SK-N-SH (cell line): ENCODE measurements around the gene MYPN. TPM values are rescaled to one million over a fixed set of nuclear protein-coding genes. Genes with fewer than 3 reads are reported as not detected.

ENCODE experiments used
- CTCF ChIA-PET: fragments of 300-600, 350-600 bp; formaldehyde crosslinking; extraction: SDS; loops from one replicate; lab custom pipeline; 2021; lab: Yijun Ruan, JAX
- POLR2A ChIA-PET: fragments of 350-600 bp; sonication (Branson Sonifier 250); formaldehyde crosslinking; extraction: SDS; loops from one replicate; lab custom pipeline; 2020; ENCODE audit warnings: antibody characterized with exemption, inconsistent platforms; lab: Yijun Ruan, JAX
- DNase-seq: peaks from one replicate; pipeline ENCODE4 v3.0.0; 2012
- H2AFZ ChIP-seq: fragments of 200-600 bp; sonication (generic); 2 replicates; pipeline ENCODE4 v1.8.1; 2016; ENCODE audit warnings: antibody characterized with exemption, mild to moderate bottlenecking, low read depth
- H3F3A ChIP-seq: fragments of 200-600 bp; sonication (generic); replicated peaks from 2 replicates; pipeline ENCODE3; 2016; ENCODE audit warnings: antibody characterized with exemption, mild to moderate bottlenecking; ENCODE audit not compliant: insufficient read depth
- H3K27ac ChIP-seq, 2 experiments: fragments of 200-500 bp in 1 of 2; fragments of 200-600 bp in 1 of 2; sonication (Bioruptor generic) in 1 of 2; sonication (generic), shearing (Covaris generic) in 1 of 2; 2 replicates each; pipeline versions ENCODE4 v1.5.1 to v1.6.1; 2014 to 2016; ENCODE audit warnings: low read depth in 2 of 2, inconsistent platforms in 1 of 2, low read length in 1 of 2, mild to moderate bottlenecking in 1 of 2, mixed read lengths in 1 of 2
- H3K27me3 ChIP-seq: fragments of 200-600 bp; sonication (generic), shearing (Covaris generic); 2 replicates; pipeline ENCODE4 v1.6.1; 2016; ENCODE audit warnings: mixed run types; ENCODE audit not compliant: insufficient read depth
- H3K36me3 ChIP-seq, 2 experiments: fragments of 200-500 bp in 1 of 2; fragments of 200-600 bp in 1 of 2; sonication (Bioruptor generic) in 1 of 2; sonication (generic) in 1 of 2; replicated peaks in 1 of 2; 2 replicates each; pipeline versions ENCODE3 to v1.5.1; 2014 to 2016; ENCODE audit warnings: low read length in 1 of 2, mild to moderate bottlenecking in 1 of 2; ENCODE audit not compliant: insufficient read depth in 2 of 2, control insufficient read depth in 1 of 2
- H3K4me1 ChIP-seq, 2 experiments: fragments of 200-500 bp in 1 of 2; fragments of 200-600 bp in 1 of 2; sonication (Bioruptor generic) in 1 of 2; sonication (generic), shearing (Covaris generic) in 1 of 2; 2 replicates each; pipeline versions ENCODE4 v1.5.1 to v1.6.1; 2014 to 2016; ENCODE audit warnings: low read depth in 1 of 2, low read length in 1 of 2, mixed run types in 1 of 2; ENCODE audit not compliant: insufficient read depth in 2 of 2, control insufficient read depth in 1 of 2
- H3K4me2 ChIP-seq: fragments of 200-600 bp; sonication (generic), shearing (Covaris generic); 2 replicates; pipeline ENCODE4 v1.6.1; 2017; ENCODE audit warnings: mixed run types
- H3K4me3 ChIP-seq, 2 experiments: fragments of 200-500 bp in 1 of 2; fragments of 200-600 bp in 1 of 2; sonication (Bioruptor generic) in 1 of 2; sonication (generic), shearing (Covaris generic) in 1 of 2; 2 replicates each; pipeline versions ENCODE4 v1.5.1 to v1.8.1; 2014 to 2016; ENCODE audit warnings: low read depth in 2 of 2, inconsistent platforms in 1 of 2, low read length in 1 of 2, mild to moderate bottlenecking in 1 of 2, mixed read lengths in 1 of 2, moderate library complexity in 1 of 2
- H3K79me2 ChIP-seq: fragments of 200-600 bp; sonication (generic); 2 replicates; pipeline ENCODE4 v1.8.1; 2017; ENCODE audit warnings: mild to moderate bottlenecking; ENCODE audit not compliant: insufficient read depth
- H3K9ac ChIP-seq: fragments of 200-600 bp; sonication (generic); 2 replicates; pipeline ENCODE4 v1.6.1; 2017; ENCODE audit warnings: mixed run types
- H3K9me2 ChIP-seq: fragments of 200-600 bp; sonication (generic); 2 replicates; pipeline ENCODE4 v1.6.1; 2017; ENCODE audit warnings: mixed run types
- H3K9me3 ChIP-seq: fragments of 200-600 bp; sonication (generic); 2 replicates; pipeline ENCODE4 v1.6.1; 2017; ENCODE audit warnings: mixed run types, mild to moderate bottlenecking, moderate library complexity
- H4K20me1 ChIP-seq: fragments of 200-600 bp; sonication (generic); 2 replicates; pipeline ENCODE4 v1.6.1; 2017; ENCODE audit warnings: mild to moderate bottlenecking, mixed run types; ENCODE audit not compliant: insufficient read depth
- CHD2 ChIP-seq: fragments of 150-350 bp; IDR thresholded peaks from 2 replicates; pipeline ENCODE4 v1.6.1; 2018; ENCODE audit warnings: low read length; ENCODE audit not compliant: partially characterized antibody
- CTCF ChIP-seq: fragments of 200-600 bp; sonication (generic); IDR thresholded peaks from 2 replicates; pipeline ENCODE4 v1.6.1; 2017; ENCODE audit warnings: antibody characterized with exemption, mild to moderate bottlenecking, moderate library complexity
- ELF1 ChIP-seq: IDR thresholded peaks from 2 replicates; pipeline ENCODE4 v1.4.0; 2012
- FOXM1 ChIP-seq: IDR thresholded peaks from 2 replicates; pipeline ENCODE4 v1.4.0; 2012; ENCODE audit warnings: low read depth, mild to moderate bottlenecking
- GABPA ChIP-seq: IDR thresholded peaks from 2 replicates; pipeline ENCODE4 v1.4.0; 2012; ENCODE audit warnings: low read depth, mild to moderate bottlenecking
- MAX ChIP-seq: IDR thresholded peaks from 2 replicates; pipeline ENCODE4 v1.4.0; 2012; ENCODE audit warnings: low read depth
- MEF2A ChIP-seq: IDR thresholded peaks from 2 replicates; pipeline ENCODE4 v1.4.0; 2012; ENCODE audit warnings: low read depth, borderline replicate concordance
- MXI1 ChIP-seq: IDR thresholded peaks from 2 replicates; pipeline ENCODE4 v1.6.1; 2012; ENCODE audit warnings: mild to moderate bottlenecking, low read depth, low read length, improper control_type of control experiment
- RAD21 ChIP-seq: IDR thresholded peaks from 2 replicates; pipeline ENCODE4 v1.6.1; 2012; ENCODE audit warnings: mild to moderate bottlenecking, low read length
- RCOR1 ChIP-seq: fragments of 150-350 bp; IDR thresholded peaks from 2 replicates; pipeline ENCODE4 v1.6.1; 2017; ENCODE audit warnings: antibody characterized with exemption, low read length
- TEAD4 ChIP-seq: IDR thresholded peaks from 2 replicates; pipeline ENCODE4 v1.4.0; 2012; ENCODE audit warnings: mild to moderate bottlenecking, borderline replicate concordance; ENCODE audit not compliant: insufficient read depth
- USF1 ChIP-seq: IDR thresholded peaks from 2 replicates; pipeline ENCODE4 v1.4.0; 2012; ENCODE audit warnings: low read depth, borderline replicate concordance
- YY1 ChIP-seq: IDR thresholded peaks from 2 replicates; pipeline ENCODE4 v1.4.0; 2012; ENCODE audit warnings: low read depth, mild to moderate bottlenecking
- WGBS: methylation state at CpG from one replicate; pipeline ENCODE4 v1.1.6; 2017; ENCODE audit warnings: low lambda C conversion rate; 5-methylcytosine and 5-hydroxymethylcytosine counted together
- polyA plus RNA-seq, 3 experiments: library from polyadenylated mRNA; depleted of rRNA; stranded (reverse); fragments of >200 nt; gene quantifications; 2 replicates each; pipeline ENCODE4 v1.2.3, GENCODE V29; 2012
- TF ChIP-seq, protein P1 (sequence below): IDR thresholded peaks from 2 replicates; pipeline ENCODE4 v1.6.1; 2012; ENCODE audit warnings: mild to moderate bottlenecking, low read depth, low read length, moderate library complexity

Gene MYPN
- polyA plus RNA-seq, 1 of the 3 experiments (the other 2 are of a cell fraction), result 0.43 TPM

DNA sequence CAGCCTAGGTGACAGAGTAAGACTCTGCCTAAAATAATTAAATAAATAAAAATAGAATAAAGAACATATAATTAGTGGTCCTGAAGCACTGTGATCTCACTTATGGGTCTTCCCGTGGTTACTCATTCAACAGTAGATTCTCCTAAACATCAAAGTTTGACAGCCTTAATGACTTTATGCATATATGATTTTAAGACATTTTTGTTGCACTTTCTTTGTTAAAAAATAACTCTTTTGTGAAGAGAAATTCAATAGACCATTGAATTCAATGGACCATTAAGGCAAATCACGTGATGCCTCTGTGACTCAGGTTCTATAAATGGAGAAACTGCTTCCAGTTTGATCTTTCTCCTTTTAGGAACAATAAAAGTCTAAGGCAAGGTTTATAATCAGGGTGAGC, 63.0 kb downstream of the MYPN start:
- no peak overlapping the region for H3K4me2 ChIP-seq
- TF ChIP-seq TEAD4 (no peak), RCOR1 (no peak), MXI1 (no peak), MEF2A (no peak), RAD21 (no peak), USF1 (no peak), YY1 (no peak), MAX (no peak)
- TF ChIP-seq, protein P1, sequence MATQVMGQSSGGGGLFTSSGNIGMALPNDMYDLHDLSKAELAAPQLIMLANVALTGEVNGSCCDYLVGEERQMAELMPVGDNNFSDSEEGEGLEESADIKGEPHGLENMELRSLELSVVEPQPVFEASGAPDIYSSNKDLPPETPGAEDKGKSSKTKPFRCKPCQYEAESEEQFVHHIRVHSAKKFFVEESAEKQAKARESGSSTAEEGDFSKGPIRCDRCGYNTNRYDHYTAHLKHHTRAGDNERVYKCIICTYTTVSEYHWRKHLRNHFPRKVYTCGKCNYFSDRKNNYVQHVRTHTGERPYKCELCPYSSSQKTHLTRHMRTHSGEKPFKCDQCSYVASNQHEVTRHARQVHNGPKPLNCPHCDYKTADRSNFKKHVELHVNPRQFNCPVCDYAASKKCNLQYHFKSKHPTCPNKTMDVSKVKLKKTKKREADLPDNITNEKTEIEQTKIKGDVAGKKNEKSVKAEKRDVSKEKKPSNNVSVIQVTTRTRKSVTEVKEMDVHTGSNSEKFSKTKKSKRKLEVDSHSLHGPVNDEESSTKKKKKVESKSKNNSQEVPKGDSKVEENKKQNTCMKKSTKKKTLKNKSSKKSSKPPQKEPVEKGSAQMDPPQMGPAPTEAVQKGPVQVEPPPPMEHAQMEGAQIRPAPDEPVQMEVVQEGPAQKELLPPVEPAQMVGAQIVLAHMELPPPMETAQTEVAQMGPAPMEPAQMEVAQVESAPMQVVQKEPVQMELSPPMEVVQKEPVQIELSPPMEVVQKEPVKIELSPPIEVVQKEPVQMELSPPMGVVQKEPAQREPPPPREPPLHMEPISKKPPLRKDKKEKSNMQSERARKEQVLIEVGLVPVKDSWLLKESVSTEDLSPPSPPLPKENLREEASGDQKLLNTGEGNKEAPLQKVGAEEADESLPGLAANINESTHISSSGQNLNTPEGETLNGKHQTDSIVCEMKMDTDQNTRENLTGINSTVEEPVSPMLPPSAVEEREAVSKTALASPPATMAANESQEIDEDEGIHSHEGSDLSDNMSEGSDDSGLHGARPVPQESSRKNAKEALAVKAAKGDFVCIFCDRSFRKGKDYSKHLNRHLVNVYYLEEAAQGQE, result no peak
- H3K27me3 ChIP-seq, result no peaks in the 10 kb centered on the region
- H3K79me2 ChIP-seq, result no peaks in the 10 kb centered on the region
- H3K9ac ChIP-seq, result no peak overlapping the region
- 80% methylated on average over 2 of the region's 2 CpGs for WGBS
- H3K4me1 ChIP-seq, result no peaks in the 10 kb centered on the region
- H3K9me3 ChIP-seq, result no peaks in the 10 kb centered on the region
- ChIA-PET CTCF (no interaction called here), POLR2A (no interaction called here)
- no peak overlapping the region for H3K27ac ChIP-seq
- no peaks in the 10 kb centered on the region for H4K20me1 ChIP-seq
- DNase-seq, result no peak
- H3F3A ChIP-seq, result peaks cover under 1% of the 10 kb centered on the region
- H3K4me3 ChIP-seq, result no peak overlapping the region
- no peak overlapping the region for H2AFZ ChIP-seq
- no peaks in the 10 kb centered on the region for H3K9me2 ChIP-seq
- no peaks in the 10 kb centered on the region for H3K36me3 ChIP-seq

GRCh38 chr10:68175949-68176348, 66.7 kb downstream of the MYPN start:
- POLR2A ChIA-PET, result no interaction called here
- TF ChIP-seq ELF1, result no peak
- no peak for TF ChIP-seq GABPA
- no peak for TF ChIP-seq CTCF
- TF ChIP-seq FOXM1, result no peak
- no peak for TF ChIP-seq CHD2
- no peak for TF ChIP-seq MEF2A
- TF ChIP-seq, all 33 proteins: peak for 0
- WGBS, result 40% methylated on average over 1 of the region's 1 CpG
- Histone ChIP-seq H3K27ac (no peak overlapping the region), H3K4me2 (no peak overlapping the region), H3K79me2 (no peaks in the 10 kb centered on the region), H2AFZ (no peak overlapping the region), H3K9me3 (no peaks in the 10 kb centered on the region), H3F3A (no peaks in the 10 kb centered on the region), H3K36me3 (no peaks in the 10 kb centered on the region), H3K27me3 (no peaks in the 10 kb centered on the region), H3K9me2 (no peaks in the 10 kb centered on the region), H3K4me1 (no peaks in the 10 kb centered on the region), H4K20me1 (no peaks in the 10 kb centered on the region), H3K9ac (no peak overlapping the region), H3K4me3 (no peak overlapping the region)
- CTCF ChIA-PET, result interaction anchor here (0.6 to 1.8 kb wide), 8 partner anchors 10 to 569 kb away, joined by 3 to 5 read pairs (median 3); no protein-coding TSS in a partner anchor
- no peak for DNase-seq
